OCI-LY1 (cell line): ENCODE results near the gene AKAP13.

Experiments used
- H2AFZ ChIP-seq: fragments of 200-600 bp; sonication (generic), shearing (Covaris generic); 2 replicates; pipeline ENCODE4 v1.6.0; 2014; ENCODE audit warnings: antibody characterized with exemption, mild to moderate bottlenecking, low read length
- H3F3A ChIP-seq: fragments of 200-600 bp; sonication (generic), shearing (Covaris generic); 2 replicates; pipeline ENCODE4 v1.6.0; 2014; ENCODE audit warnings: mild to moderate bottlenecking, antibody characterized with exemption, low read length, moderate library complexity; ENCODE audit not compliant: insufficient read depth
- H3K27ac ChIP-seq: fragments of 200-600 bp; sonication (generic); 2 replicates; pipeline ENCODE4 v1.5.1; 2014; ENCODE audit warnings: low read length, mixed run types, mild to moderate bottlenecking, low read depth; ENCODE audit not compliant: poor library complexity, severe bottlenecking
- H3K27me3 ChIP-seq: fragments of 200-600 bp; sonication (generic); 2 replicates; pipeline ENCODE4 v1.6.0; 2014; ENCODE audit warnings: antibody characterized with exemption, mild to moderate bottlenecking, low read length, moderate library complexity; ENCODE audit not compliant: insufficient read depth
- H3K36me3 ChIP-seq: fragments of 200-600 bp; sonication (generic); 2 replicates; pipeline ENCODE4 v1.6.1; 2014; ENCODE audit warnings: mild to moderate bottlenecking, antibody characterized with exemption, low read length, moderate library complexity, mixed read lengths; ENCODE audit not compliant: insufficient read depth
- H3K4me1 ChIP-seq: fragments of 200-600 bp; sonication (generic); 2 replicates; pipeline ENCODE4 v1.5.1; 2014; ENCODE audit warnings: mild to moderate bottlenecking, low read length, moderate library complexity; ENCODE audit not compliant: insufficient read depth, severe bottlenecking
- H3K4me2 ChIP-seq: fragments of 200-600 bp; sonication (generic), shearing (Covaris generic); 2 replicates; pipeline ENCODE4 v1.6.1; 2014; ENCODE audit warnings: low read length
- H3K4me3 ChIP-seq: fragments of 200-600 bp; sonication (generic); 2 replicates; pipeline ENCODE4 v1.5.1; 2014; ENCODE audit warnings: low read length, low read depth, mild to moderate bottlenecking, mixed read lengths; ENCODE audit not compliant: poor library complexity, severe bottlenecking
- H3K79me2 ChIP-seq: fragments of 200-600 bp; shearing (Covaris generic); 2 replicates; pipeline ENCODE4 v1.6.1; 2016; ENCODE audit warnings: mixed run types, low read length, mixed read lengths; ENCODE audit not compliant: insufficient read depth
- H3K9ac ChIP-seq: fragments of 200-600 bp; sonication (generic), shearing (Covaris generic); 2 replicates; pipeline ENCODE4 v1.6.1; 2014; ENCODE audit warnings: mild to moderate bottlenecking, low read length, mixed read lengths
- H3K9me2 ChIP-seq: fragments of 200-600 bp; sonication (generic), shearing (Covaris generic); 2 replicates; pipeline ENCODE4 v1.6.1; 2014; ENCODE audit warnings: low read depth, mild to moderate bottlenecking, low read length, mixed read lengths
- H3K9me3 ChIP-seq: fragments of 200-600 bp; shearing (Covaris generic); 2 replicates; pipeline ENCODE4 v1.6.1; 2014; ENCODE audit warnings: low read length, mixed read lengths
- H4K20me1 ChIP-seq: fragments of 200-600 bp; sonication (generic), shearing (Covaris generic); 2 replicates; pipeline ENCODE4 v1.6.0; 2016; ENCODE audit warnings: mild to moderate bottlenecking, low read length; ENCODE audit not compliant: insufficient read depth
- EZH2 ChIP-seq: fragments of 200-600 bp; sonication (generic), shearing (Covaris generic); IDR thresholded peaks from 2 replicates; pipeline ENCODE4 v1.8.0; 2017; ENCODE audit warnings: borderline replicate concordance, mixed run types, mild to moderate bottlenecking, antibody characterized with exemption, low read length, moderate library complexity, mixed read lengths
- TF ChIP-seq, protein P1 (sequence below): fragments of 200-600 bp; sonication (generic), shearing (Covaris generic); IDR thresholded peaks from 2 replicates; pipeline ENCODE4 v1.5.1; 2017; ENCODE audit warnings: mild to moderate bottlenecking, antibody characterized with exemption, low read length, moderate library complexity, mixed read lengths

AKAP13 gene

DNA sequence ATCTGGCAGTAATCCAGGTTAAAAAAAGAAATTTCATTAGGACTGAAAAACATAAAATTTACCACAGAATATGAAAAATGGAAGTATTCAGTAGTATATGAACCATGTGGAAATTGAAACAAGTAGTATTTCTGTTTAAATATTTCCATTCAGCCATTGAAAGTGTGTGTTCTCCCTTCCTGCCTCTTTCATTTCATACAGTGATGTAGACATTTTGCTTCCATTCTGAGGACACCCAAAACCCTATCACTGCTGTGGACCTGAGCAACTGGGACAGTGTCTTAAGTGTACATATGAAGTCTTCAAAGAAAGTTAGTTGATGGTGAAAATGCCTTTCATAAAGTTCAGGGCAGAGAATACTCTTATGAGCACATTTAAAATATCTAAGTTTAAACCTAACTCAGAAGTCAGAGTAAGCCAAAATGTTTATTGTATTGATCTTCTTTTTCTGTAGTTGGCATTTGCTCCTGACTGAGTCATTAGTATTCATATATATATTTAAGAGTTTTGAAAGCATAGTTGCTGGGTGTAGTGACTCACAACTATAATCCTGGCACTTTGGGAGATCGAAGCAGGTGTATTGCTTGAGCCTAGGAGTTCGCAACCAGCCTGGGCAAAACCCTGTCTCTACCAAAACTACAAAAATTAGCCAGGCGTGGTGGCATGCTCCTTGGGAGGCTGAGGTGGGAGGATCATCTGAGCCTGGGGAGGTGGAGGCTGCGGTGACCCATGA is 215.6 kb downstream of the AKAP13 start:
- H3K27ac ChIP-seq, result no peak overlapping the region
- H4K20me1 ChIP-seq, result no peaks in the 10 kb centered on the region
- no peaks in the 10 kb centered on the region for H3K9me3 ChIP-seq
- H3F3A ChIP-seq, result no peaks in the 10 kb centered on the region
- H3K4me2 ChIP-seq, result no peak overlapping the region
- peaks cover 21% of the 10 kb centered on the region; the same call in 1 of the 2 replicates for H3K79me2 ChIP-seq
- no peaks in the 10 kb centered on the region for H3K27me3 ChIP-seq
- peaks cover 39% of the 10 kb centered on the region; the same call in 1 of the 2 replicates for H3K36me3 ChIP-seq
- H3K4me1 ChIP-seq, result peaks cover 14% of the 10 kb centered on the region
- no peaks in the 10 kb centered on the region for H3K9me2 ChIP-seq
- no peak for TF ChIP-seq EZH2
- TF ChIP-seq, protein P1, sequence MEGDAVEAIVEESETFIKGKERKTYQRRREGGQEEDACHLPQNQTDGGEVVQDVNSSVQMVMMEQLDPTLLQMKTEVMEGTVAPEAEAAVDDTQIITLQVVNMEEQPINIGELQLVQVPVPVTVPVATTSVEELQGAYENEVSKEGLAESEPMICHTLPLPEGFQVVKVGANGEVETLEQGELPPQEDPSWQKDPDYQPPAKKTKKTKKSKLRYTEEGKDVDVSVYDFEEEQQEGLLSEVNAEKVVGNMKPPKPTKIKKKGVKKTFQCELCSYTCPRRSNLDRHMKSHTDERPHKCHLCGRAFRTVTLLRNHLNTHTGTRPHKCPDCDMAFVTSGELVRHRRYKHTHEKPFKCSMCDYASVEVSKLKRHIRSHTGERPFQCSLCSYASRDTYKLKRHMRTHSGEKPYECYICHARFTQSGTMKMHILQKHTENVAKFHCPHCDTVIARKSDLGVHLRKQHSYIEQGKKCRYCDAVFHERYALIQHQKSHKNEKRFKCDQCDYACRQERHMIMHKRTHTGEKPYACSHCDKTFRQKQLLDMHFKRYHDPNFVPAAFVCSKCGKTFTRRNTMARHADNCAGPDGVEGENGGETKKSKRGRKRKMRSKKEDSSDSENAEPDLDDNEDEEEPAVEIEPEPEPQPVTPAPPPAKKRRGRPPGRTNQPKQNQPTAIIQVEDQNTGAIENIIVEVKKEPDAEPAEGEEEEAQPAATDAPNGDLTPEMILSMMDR, result no peak
- no peak overlapping the region for H2AFZ ChIP-seq
- H3K4me3 ChIP-seq, result no peak overlapping the region
- H3K9ac ChIP-seq, result no peak overlapping the region

DNA sequence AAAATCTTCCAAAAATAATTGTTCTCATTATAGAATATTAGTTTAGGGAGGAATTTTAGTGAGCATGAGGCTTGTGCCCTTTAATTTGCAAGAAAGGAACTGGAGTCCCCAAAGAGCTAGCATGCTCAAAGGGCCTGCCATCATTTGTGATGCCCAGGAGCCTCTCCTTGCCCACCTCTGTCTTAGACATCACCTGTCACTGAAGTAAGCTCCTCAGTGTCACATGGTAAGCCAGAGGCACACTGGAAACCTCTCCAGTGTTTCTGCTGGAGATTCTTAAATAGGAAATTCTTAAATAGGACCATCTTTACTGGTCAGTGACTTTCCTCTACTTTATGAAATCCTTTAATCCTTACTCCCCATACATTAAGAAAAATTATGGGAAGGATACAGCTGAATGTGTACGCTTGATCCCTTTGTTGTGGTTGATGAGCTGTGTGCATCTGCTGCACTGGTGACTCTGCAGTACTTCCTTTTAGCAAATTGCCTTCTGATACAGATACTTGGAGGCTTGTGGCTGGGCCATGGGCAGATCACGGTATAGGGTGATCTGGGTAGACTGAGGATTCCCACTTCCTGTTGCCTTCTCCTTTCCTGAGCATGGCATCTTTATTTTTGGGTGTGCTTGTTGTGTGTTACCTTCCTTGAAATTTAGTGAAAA is 216.9 kb downstream of the AKAP13 start:
- Histone ChIP-seq H2AFZ (no peak overlapping the region), H4K20me1 (no peaks in the 10 kb centered on the region), H3K36me3 (peaks cover 29% of the 10 kb centered on the region; the same call in 1 of the 2 replicates), H3K4me2 (no peak overlapping the region), H3K27me3 (no peaks in the 10 kb centered on the region), H3K79me2 (peaks cover 21% of the 10 kb centered on the region; the same call in 1 of the 2 replicates), H3K4me1 (peaks cover 8% of the 10 kb centered on the region), H3K4me3 (no peak overlapping the region), H3K9me3 (no peaks in the 10 kb centered on the region), H3K9ac (no peak overlapping the region), H3F3A (no peaks in the 10 kb centered on the region), H3K27ac (no peak overlapping the region), H3K9me2 (no peaks in the 10 kb centered on the region)
- TF ChIP-seq EZH2, result no peak
- TF ChIP-seq, protein P1, result no peak

DNA sequence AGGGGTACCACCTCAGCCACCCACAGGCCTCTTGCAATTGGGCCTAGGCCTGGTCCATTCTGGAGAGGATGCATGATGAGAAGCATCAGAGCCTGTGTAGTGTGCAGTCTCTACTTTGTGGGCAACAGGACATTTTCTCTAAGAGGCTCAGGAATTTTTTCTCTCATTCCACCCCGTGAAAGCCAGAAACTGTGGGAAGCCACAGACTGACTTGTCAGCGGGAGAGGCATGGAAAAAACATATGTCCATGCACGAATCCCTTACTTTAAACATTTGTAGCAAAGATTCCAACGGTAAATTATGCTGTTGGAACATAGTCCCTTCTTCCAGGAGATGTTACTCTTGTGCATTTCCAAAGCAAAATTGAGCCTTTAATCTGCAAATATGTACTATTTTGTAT is 217.8 kb downstream of the AKAP13 start:
- Histone ChIP-seq H3K4me1 (peaks cover 8% of the 10 kb centered on the region), H4K20me1 (no peaks in the 10 kb centered on the region), H3K9ac (no peak overlapping the region), H3K79me2 (peaks cover 17% of the 10 kb centered on the region; the same call in 1 of the 2 replicates), H3K9me2 (no peaks in the 10 kb centered on the region), H3K36me3 (peaks cover 28% of the 10 kb centered on the region; the same call in 1 of the 2 replicates), H2AFZ (no peak overlapping the region), H3K4me2 (no peak overlapping the region), H3K27me3 (no peaks in the 10 kb centered on the region), H3K4me3 (no peak overlapping the region), H3K9me3 (no peaks in the 10 kb centered on the region), H3F3A (no peaks in the 10 kb centered on the region), H3K27ac (no peak overlapping the region)
- no peak for TF ChIP-seq EZH2
- TF ChIP-seq, protein P1, result no peak
